C1 segment of cervical spinal cord (tissue), 14 donors: Measurements from ENCODE around the gene ZNF486.
A peak's percentile ranks its signal among the peaks of the same experiment; 100 is the strongest.
"Not testable (repeated sequence)": the region's sequence is repeated elsewhere in the genome, so short reads cannot be mapped to it uniquely, and the experiment has no call there.

Experiments used
- DNase-seq, 14 donors: peaks; one replicate each; lab custom pipeline; 2025; lab: John Stamatoyannopoulos, UW

The ZNF486 gene

GRCh38 chr19:20167020-20167644 is at the start of gene ZNF486:
Gene ZNF486 (plus strand): TSS chr19:20167214. CDS start chr19:20167331, 117 bp downstream.
- peak; percentile 38 to 95 (median 86) for DNase-seq

GRCh38 chr19:20118064-20118839 is 48.8 kb upstream of the ZNF486 start:
- DNase-seq, result not testable (repeated sequence)

- no peak for DNase-seq
These were observed 42.1 kb upstream of the ZNF486 start for GRCh38 chr19:20124879-20125278.

GRCh38 chr19:20132933-20133332 is 34.1 kb upstream of the ZNF486 start:
- DNase-seq, result not testable (repeated sequence)

GRCh38 chr19:20137714-20138113 is 29.3 kb upstream of the ZNF486 start:
- DNase-seq, result not testable (repeated sequence)

- no peak for DNase-seq
These were observed 15.3 kb upstream of the ZNF486 start for GRCh38 chr19:20151617-20152145.

- not testable (repeated sequence) for DNase-seq
These were observed 14.5 kb upstream of the ZNF486 start for GRCh38 chr19:20152506-20152905.

- DNase-seq, result no peak
These were observed 13.7 kb upstream of the ZNF486 start for GRCh38 chr19:20153281-20153680.

- DNase-seq, result no peak
These were observed 12.4 kb upstream of the ZNF486 start for GRCh38 chr19:20154636-20155035.

GRCh38 chr19:20162821-20163220 is 4.2 kb upstream of the ZNF486 start:
- DNase-seq, result no peak

- no peak for DNase-seq
These were observed 2.6 kb upstream of the ZNF486 start for GRCh38 chr19:20164456-20164855.

GRCh38 chr19:20165971-20166592 is 932 bp upstream of the ZNF486 start:
- DNase-seq, result no peak

- no peak for DNase-seq
These were observed 673 bp downstream of the ZNF486 start for GRCh38 chr19:20167651-20168122.

GRCh38 chr19:20171285-20171684 is 4.3 kb downstream of the ZNF486 start:
- DNase-seq, result no peak

GRCh38 chr19:20175848-20176247 is 8.8 kb downstream of the ZNF486 start:
- not testable (repeated sequence) for DNase-seq

GRCh38 chr19:20179956-20180355 is 12.9 kb downstream of the ZNF486 start:
- DNase-seq, result not testable (repeated sequence)

- no peak for DNase-seq
These were observed 15.3 kb downstream of the ZNF486 start for GRCh38 chr19:20182222-20182785.

- no peak for DNase-seq
These were observed 19.2 kb downstream of the ZNF486 start for GRCh38 chr19:20186174-20186573.

- no peak for DNase-seq
These were observed 30.7 kb downstream of the ZNF486 start for GRCh38 chr19:20197747-20198146.

- DNase-seq, result no peak
These were observed 42.0 kb downstream of the ZNF486 start for GRCh38 chr19:20209051-20209450.

- DNase-seq, result not testable (repeated sequence)
These were observed 47.4 kb downstream of the ZNF486 start for GRCh38 chr19:20214366-20214765.

- not testable (repeated sequence) for DNase-seq
These were observed 54.6 kb downstream of the ZNF486 start for GRCh38 chr19:20221605-20222004.
